Measurements from ENCODE around the gene CACNA1I.
"Not testable (repeated sequence)": the region's sequence is repeated elsewhere in the genome, so short reads cannot be mapped to it uniquely, and the experiment has no call there.

The CACNA1I gene

GRCh38 chr22:39724857-39725256, 154.3 kb downstream of the CACNA1I start:
- no peak for DNase-seq

- no peak for DNase-seq
Measured at GRCh38 chr22:39725351-39726035, 154.9 kb downstream of the CACNA1I start.

GRCh38 chr22:39727541-39727940, 157.0 kb downstream of the CACNA1I start:
- no peak for DNase-seq

GRCh38 chr22:39728236-39728860, 157.8 kb downstream of the CACNA1I start:
- no peak for DNase-seq

- DNase-seq = no peak
Measured at GRCh38 chr22:39729141-39729934, 158.8 kb downstream of the CACNA1I start.

GRCh38 chr22:39731481-39731880, 160.9 kb downstream of the CACNA1I start:
- DNase-seq = no peak

- DNase-seq = no peak
Measured at GRCh38 chr22:39731881-39732555, 161.5 kb downstream of the CACNA1I start.

GRCh38 chr22:39732625-39733024, 162.1 kb downstream of the CACNA1I start:
- no peak for DNase-seq

- DNase-seq = no peak
Measured at GRCh38 chr22:39733191-39733590, 162.6 kb downstream of the CACNA1I start.

GRCh38 chr22:39734046-39734445, 163.5 kb downstream of the CACNA1I start:
- DNase-seq = not testable (repeated sequence)

GRCh38 chr22:39734866-39735265, 164.3 kb downstream of the CACNA1I start:
- DNase-seq = no peak

- no peak for DNase-seq
Measured at GRCh38 chr22:39735776-39736175, 165.2 kb downstream of the CACNA1I start.

GRCh38 chr22:39738746-39739145, 168.2 kb downstream of the CACNA1I start:
- no peak for DNase-seq

All from NCI-H1105 (cell line).